ENCODE results near the gene CALN1.

CALN1 gene

DNA sequence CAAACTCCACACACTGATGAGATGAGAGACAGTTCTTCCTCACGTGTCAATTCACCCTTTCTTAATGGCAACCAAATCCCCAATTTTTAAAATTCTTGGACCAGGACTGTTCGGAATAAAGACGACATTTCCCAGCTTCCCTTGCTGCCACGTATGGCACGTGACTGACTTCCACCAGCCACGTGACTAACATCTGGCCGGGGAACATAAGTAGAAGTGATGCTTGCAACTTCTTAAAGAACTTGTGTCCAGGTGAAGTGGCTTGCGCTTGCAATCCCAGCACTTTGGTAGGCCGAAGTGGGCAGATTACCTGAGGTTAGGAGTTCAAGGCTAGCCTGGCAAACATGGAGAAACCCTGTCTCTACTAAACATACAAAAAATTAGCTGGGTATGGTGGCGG lies 405.1 kb downstream of the CALN1 start:
- TF ChIP-seq SIN3A (IDR thresholded peaks at IDR 0.05; ENCODE audit: borderline replicate concordance, insufficient read depth, low read length) (no peak), TAF1 (IDR thresholded peaks at IDR 0.05; ENCODE audit: borderline replicate concordance, insufficient read depth, low read length) (no peak), FOXP2 (optimal IDR thresholded peaks at IDR 0.05; ENCODE audit: borderline replicate concordance, extremely low read depth, extremely low read length, insufficient read depth) (no peak), POLR2AphosphoS5 (IDR thresholded peaks at IDR 0.05; ENCODE audit: low read depth, low read length) (no peak)
- TF ChIP-seq, protein P1, sequence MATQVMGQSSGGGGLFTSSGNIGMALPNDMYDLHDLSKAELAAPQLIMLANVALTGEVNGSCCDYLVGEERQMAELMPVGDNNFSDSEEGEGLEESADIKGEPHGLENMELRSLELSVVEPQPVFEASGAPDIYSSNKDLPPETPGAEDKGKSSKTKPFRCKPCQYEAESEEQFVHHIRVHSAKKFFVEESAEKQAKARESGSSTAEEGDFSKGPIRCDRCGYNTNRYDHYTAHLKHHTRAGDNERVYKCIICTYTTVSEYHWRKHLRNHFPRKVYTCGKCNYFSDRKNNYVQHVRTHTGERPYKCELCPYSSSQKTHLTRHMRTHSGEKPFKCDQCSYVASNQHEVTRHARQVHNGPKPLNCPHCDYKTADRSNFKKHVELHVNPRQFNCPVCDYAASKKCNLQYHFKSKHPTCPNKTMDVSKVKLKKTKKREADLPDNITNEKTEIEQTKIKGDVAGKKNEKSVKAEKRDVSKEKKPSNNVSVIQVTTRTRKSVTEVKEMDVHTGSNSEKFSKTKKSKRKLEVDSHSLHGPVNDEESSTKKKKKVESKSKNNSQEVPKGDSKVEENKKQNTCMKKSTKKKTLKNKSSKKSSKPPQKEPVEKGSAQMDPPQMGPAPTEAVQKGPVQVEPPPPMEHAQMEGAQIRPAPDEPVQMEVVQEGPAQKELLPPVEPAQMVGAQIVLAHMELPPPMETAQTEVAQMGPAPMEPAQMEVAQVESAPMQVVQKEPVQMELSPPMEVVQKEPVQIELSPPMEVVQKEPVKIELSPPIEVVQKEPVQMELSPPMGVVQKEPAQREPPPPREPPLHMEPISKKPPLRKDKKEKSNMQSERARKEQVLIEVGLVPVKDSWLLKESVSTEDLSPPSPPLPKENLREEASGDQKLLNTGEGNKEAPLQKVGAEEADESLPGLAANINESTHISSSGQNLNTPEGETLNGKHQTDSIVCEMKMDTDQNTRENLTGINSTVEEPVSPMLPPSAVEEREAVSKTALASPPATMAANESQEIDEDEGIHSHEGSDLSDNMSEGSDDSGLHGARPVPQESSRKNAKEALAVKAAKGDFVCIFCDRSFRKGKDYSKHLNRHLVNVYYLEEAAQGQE (IDR thresholded peaks at IDR 0.05; ENCODE audit: insufficient read depth in 1 of 2, low read depth in 2 of 2, low read length in 2 of 2): no peak

DNA sequence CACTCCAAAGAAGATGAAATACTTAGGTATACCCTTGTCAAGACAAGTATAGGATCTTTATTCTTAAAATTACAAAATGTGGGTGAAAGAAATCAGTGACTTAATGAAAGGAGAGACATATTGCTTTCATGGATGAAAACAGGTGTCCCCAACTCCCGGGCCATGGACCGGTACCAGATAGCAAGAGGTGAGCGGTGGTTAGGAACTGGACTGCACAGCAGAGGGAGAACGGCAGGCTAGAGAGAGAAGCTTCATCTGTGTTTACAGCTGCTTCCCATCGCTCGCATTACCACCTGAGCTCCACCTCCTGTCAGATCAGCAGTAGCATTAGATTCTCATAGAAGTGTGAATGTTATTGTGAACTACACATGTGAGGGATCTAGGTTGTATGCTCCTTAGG lies 408.9 kb downstream of the CALN1 start:
- TF ChIP-seq POLR2AphosphoS5 (IDR thresholded peaks at IDR 0.05; ENCODE audit: low read depth, low read length) (no peak), TAF1 (IDR thresholded peaks at IDR 0.05; ENCODE audit: borderline replicate concordance, insufficient read depth, low read length) (no peak), FOXP2 (optimal IDR thresholded peaks at IDR 0.05; ENCODE audit: borderline replicate concordance, extremely low read depth, extremely low read length, insufficient read depth) (no peak), SIN3A (IDR thresholded peaks at IDR 0.05; ENCODE audit: borderline replicate concordance, insufficient read depth, low read length) (no peak)
- TF ChIP-seq, protein P1 (IDR thresholded peaks at IDR 0.05; ENCODE audit: insufficient read depth in 1 of 2, low read depth in 2 of 2, low read length in 2 of 2): no peak

GRCh38 chr7:71996141-71996540 lies 416.0 kb downstream of the CALN1 start:
- TF ChIP-seq POLR2AphosphoS5 (IDR thresholded peaks at IDR 0.05; ENCODE audit: low read depth, low read length) (no peak), TAF1 (IDR thresholded peaks at IDR 0.05; ENCODE audit: borderline replicate concordance, insufficient read depth, low read length) (no peak), SIN3A (IDR thresholded peaks at IDR 0.05; ENCODE audit: borderline replicate concordance, insufficient read depth, low read length) (no peak), FOXP2 (optimal IDR thresholded peaks at IDR 0.05; ENCODE audit: borderline replicate concordance, extremely low read depth, extremely low read length, insufficient read depth) (no peak)
- TF ChIP-seq, protein P1 (IDR thresholded peaks at IDR 0.05; ENCODE audit: insufficient read depth in 1 of 2, low read depth in 2 of 2, low read length in 2 of 2): no peak

- TF ChIP-seq FOXP2 (optimal IDR thresholded peaks at IDR 0.05; ENCODE audit: borderline replicate concordance, extremely low read depth, extremely low read length, insufficient read depth) (no peak), TAF1 (IDR thresholded peaks at IDR 0.05; ENCODE audit: borderline replicate concordance, insufficient read depth, low read length) (no peak), POLR2AphosphoS5 (IDR thresholded peaks at IDR 0.05; ENCODE audit: low read depth, low read length) (no peak), SIN3A (IDR thresholded peaks at IDR 0.05; ENCODE audit: borderline replicate concordance, insufficient read depth, low read length) (no peak)
- TF ChIP-seq, protein P1 (IDR thresholded peaks at IDR 0.05; ENCODE audit: insufficient read depth in 1 of 2, low read depth in 2 of 2, low read length in 2 of 2): no peak
Observed at GRCh38 chr7:71995111-71995510, 417.0 kb downstream of the CALN1 start.

DNA sequence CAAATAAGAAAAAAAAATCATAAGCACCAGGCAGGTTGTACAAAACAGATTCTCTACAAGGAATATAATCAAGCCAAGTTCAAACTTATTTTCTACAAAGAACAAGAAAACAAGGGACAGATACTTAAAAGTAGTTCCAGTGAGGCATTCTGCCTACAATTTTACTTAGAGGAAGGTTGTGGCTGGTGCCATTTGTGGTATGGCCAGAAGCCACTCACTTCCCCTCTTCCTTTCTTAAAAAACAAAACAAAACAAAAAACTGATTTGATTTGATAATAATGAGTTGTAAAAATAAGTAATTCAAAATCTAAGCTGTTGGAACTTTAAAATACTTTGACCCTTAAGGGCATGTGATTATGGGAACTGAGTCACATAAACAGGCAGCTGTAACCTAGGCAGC lies 420.6 kb downstream of the CALN1 start:
- no peak for TF ChIP-seq TAF1 (IDR thresholded peaks at IDR 0.05; ENCODE audit: borderline replicate concordance, insufficient read depth, low read length)
- no peak for TF ChIP-seq POLR2AphosphoS5 (IDR thresholded peaks at IDR 0.05; ENCODE audit: low read depth, low read length)
- no peak for TF ChIP-seq SIN3A (IDR thresholded peaks at IDR 0.05; ENCODE audit: borderline replicate concordance, insufficient read depth, low read length)
- TF ChIP-seq, protein P1 (IDR thresholded peaks at IDR 0.05; ENCODE audit: insufficient read depth in 1 of 2, low read depth in 2 of 2, low read length in 2 of 2): no peak
- no peak for TF ChIP-seq FOXP2 (optimal IDR thresholded peaks at IDR 0.05; ENCODE audit: borderline replicate concordance, extremely low read depth, extremely low read length, insufficient read depth)
